Activated CD4-positive, alpha-beta T cell treated with anti-CD3 and anti-CD28 coated beads, Interleukin-2, amount 50 U/mL, for 24 hours (primary cell): ENCODE measurements around the gene ADCYAP1.

ENCODE experiments used
- DNase-seq, 2 donors: peaks; one replicate each; pipeline ENCODE4 v3.0.0-alpha.2; 2020; ENCODE audit warnings: low read depth in 1 of 2, low spot score in 1 of 2

Gene ADCYAP1

GRCh38 chr18:908758-909724 lies 4.4 kb downstream of the ADCYAP1 start:
- no peak for DNase-seq

- no peak for DNase-seq
Observed at GRCh38 chr18:910247-910646, 5.6 kb downstream of the ADCYAP1 start.

GRCh38 chr18:911025-911424 lies 6.4 kb downstream of the ADCYAP1 start:
- DNase-seq: no peak

- DNase-seq: no peak
Observed at GRCh38 chr18:911486-911885, 6.8 kb downstream of the ADCYAP1 start.

GRCh38 chr18:916562-916961 lies 11.9 kb downstream of the ADCYAP1 start:
- no peak for DNase-seq

- no peak for DNase-seq
Observed at GRCh38 chr18:919078-919477, 14.4 kb downstream of the ADCYAP1 start.

DNA sequence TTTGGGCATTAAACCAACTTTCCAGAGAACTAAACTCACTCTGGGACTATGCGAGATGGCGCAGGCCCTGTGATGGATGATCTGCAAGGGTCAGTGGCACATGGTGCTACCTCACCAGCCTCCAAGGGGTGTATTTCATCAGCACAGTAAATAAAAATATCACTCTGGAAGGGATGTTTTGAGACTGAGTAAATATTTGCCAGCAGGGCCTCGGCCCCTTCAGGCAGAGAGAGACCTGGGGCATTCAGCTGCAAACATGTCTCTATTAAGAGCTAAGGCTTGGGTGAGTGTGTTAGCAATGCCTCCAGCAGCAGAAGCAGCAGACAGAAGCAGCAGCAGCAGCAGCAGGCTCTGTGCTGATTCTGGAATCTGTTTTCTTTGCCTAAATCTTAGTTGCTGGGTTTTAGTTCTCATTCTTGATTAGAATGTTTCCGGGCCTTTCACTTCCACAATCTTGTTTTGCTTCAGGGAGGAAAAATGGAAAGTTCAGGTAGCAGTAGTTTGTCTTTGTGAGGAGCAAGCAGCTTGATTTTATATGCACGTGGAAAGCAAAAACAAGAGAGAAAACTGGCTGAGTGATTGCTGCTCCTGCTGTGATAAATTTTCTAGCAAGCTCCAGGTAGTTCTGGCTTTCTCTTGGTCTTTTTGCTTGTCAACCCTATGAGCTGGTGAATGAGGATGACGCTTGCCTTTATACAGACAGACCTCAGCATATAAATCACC lies 18.6 kb downstream of the ADCYAP1 start:
- no peak for DNase-seq

GRCh38 chr18:924987-925386 lies 20.3 kb downstream of the ADCYAP1 start:
- DNase-seq: no peak

- no peak for DNase-seq
Observed at GRCh38 chr18:926946-927345, 22.3 kb downstream of the ADCYAP1 start.

DNA sequence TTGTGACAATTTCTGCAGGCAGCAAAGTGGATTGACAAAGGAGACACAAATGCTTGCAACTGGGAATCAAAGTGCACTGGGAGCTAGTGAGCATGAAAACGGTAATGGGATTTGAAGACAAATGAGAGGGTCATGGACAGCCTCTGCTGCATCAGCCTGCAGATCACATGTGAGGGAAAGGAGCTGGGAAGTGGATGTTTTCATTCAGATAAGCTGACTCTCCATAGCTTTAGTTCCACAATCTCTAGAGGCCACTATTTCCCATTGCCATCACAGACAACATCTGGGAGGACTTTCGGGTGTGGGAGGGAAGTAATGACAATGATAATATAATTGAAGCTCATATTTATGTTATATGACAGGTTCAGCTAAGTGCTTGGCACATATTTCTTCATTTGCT lies 28.4 kb downstream of the ADCYAP1 start:
- DNase-seq: no peak

DNA sequence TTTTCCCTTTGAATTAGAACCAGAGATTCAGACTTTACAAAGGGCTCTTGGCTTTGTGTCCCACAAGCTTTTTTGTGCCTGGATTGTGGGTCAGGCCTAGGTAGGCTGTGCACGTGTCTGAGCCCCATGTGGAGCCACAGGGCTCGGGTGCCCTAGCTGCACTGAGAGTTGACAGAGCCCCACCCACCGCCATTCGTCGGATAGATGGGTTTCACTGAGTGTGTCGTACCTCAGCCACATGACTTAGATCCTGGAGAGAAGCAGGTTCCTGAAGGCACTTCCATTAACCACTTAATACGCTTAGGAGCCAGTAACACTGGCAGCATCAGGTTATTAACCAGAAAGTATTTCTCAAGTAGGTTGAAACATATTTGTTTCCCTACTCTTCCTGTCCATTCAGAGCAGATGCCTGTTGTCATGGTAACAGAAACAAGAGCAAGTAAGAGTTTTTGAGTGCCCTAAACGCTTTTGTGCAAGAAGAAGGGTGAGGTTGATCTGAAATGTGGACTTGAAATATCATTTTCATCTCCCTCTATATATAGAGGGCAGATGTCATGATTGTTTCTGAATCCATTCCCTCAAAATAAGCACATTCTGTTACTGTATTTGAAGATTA lies 30.0 kb downstream of the ADCYAP1 start:
- no peak for DNase-seq

DNA sequence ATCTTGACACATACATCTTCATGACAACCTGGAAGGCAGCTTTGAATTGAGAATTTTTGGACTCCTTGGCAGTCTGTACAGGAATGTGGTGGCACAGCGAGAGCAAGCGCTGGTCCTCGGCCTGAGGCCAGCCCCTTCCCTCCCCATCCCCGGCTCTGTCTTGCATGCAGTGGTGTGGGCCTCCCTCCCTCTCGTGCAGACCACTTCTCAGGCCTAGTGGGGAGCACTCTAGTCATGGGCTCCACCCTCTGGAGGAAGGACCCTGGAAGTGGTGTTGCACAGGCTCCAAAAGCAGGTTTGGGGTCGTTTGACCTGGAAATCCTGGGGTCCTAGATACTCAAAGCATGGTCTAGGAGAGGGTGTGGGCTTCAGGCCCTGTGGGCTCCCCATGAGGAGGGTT lies 32.3 kb downstream of the ADCYAP1 start:
- DNase-seq: no peak

GRCh38 chr18:939166-939565 lies 34.5 kb downstream of the ADCYAP1 start:
- DNase-seq: no peak

DNA sequence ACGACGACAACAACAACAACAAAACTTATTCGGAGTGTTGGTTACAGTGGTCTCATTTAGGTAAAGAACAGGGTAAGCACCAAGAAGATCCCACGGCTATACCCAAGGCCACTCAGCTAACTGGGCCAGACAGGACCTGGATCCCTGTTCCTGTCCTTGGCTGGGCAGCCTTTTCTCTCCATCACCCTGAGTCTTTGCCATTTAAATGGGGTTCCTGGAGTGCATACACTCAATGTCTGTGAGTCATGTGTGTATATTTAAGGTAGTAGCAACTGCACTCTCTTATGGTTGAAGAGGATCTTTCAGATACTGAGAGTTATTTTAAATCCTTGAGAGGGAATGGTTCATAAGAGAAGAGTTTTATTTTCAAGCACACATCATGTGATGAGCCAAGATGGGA lies 35.3 kb downstream of the ADCYAP1 start:
- no peak for DNase-seq

GRCh38 chr18:941331-941730 lies 36.7 kb downstream of the ADCYAP1 start:
- no peak for DNase-seq

DNA sequence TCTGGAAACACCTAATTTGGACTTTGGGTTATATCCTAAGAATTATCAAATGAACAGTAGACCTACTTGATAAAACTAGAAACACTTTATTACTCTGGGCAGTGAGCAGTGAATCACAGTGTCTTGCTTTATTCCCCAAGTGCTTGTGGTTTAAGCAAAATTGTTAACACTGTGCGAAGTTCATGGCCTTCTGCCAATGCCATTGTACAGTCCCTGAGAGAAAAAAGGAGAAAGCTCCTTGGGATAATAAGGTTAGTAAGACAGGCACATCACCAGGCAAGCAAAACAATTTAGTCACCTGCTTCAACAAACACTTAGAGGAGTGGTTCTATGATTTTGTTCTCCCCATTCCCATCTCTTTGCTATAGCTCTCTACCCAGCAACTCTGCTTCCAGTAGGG lies 39.8 kb downstream of the ADCYAP1 start:
- DNase-seq: no peak

GRCh38 chr18:949724-950631 lies 45.3 kb downstream of the ADCYAP1 start:
- DNase-seq: no peak

GRCh38 chr18:950882-951495 lies 46.3 kb downstream of the ADCYAP1 start:
- DNase-seq: no peak

- DNase-seq: no peak
Observed at GRCh38 chr18:955384-956066, 50.9 kb downstream of the ADCYAP1 start.

DNA sequence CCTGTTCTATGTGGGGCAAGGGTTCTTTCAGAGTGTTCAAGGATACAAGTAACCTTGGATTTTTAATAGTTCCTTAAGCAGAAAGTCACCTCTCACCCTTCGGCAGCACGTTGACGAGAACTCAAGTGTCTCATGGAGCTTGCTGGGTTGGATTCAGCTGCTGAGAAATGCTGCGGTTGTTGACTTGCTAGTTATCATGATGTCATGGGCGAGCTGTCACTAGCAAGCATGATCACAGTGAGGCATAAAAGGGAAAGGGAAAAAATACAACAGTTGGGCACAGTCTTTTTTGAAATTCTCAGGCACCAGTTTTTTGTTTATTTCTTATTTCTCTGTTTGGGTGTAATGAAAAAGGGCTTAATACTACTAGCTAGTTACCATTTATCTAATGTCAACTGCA lies 53.2 kb downstream of the ADCYAP1 start:
- DNase-seq: no peak
